NCI-H1105 treated with DMSO at 0.1 percent for 48 hours (cell line): ENCODE results near the gene AKAP8L.
A peak's percentile ranks its signal among the peaks of the same experiment; 100 is the strongest.
"Not testable (repeated sequence)": the region's sequence is repeated elsewhere in the genome, so short reads cannot be mapped to it uniquely, and the experiment has no call there.

Experiments
- DNase-seq: peaks from one replicate; lab custom pipeline; 2025; lab: John Stamatoyannopoulos, UW

Gene AKAP8L

DNA sequence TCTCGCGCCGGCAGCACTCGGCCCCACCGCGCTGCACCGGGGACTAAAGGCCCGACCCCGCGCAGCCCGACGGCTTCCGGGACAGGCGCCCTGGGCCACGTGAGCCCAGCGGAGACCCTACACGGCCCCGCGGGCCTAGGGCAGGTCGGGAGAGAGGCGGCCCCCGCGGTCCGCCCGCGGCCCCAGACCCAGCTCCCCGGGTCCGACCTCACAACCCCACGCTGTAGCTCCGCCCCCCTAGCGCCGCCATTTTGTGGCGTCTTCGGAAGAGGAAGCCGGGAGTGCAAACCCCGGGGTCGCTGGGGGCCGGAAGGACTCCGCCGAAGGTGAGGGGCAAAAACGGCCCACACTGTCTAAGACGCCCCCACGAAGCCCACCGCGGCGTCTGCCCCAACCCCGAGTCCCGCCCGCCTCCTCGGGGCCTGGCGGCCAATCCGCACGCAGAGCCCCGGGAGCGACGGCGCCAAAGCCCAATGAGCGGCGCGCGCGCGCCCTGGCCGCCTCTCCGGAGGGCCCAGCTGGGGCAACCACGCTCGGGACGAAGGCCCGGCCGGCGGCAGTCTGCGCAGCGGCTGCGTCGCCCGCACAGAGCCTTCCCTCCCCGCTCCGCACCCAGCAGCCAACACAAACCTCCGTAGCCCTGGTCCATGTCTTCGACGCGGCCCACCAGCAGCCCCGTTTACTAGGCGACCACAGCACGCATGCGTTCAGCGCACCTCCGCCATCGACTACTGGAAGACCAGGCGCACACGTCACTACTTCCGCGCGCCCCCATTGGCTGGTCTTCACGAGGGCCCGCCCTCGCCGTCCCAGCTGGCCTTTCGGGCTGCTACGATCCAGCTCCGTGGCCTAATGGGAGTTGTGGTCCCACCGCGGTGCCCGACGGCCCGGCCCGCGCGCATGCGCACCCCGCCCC is 39.4 kb downstream of the AKAP8L start, which contains the start of gene AKAP8:
Gene AKAP8 (minus strand): TSS at position 705 of the 916 bp plus-strand sequence. CDS start 56 bp downstream, at position 649.
- DNase-seq: peak; percentile 98

DNA sequence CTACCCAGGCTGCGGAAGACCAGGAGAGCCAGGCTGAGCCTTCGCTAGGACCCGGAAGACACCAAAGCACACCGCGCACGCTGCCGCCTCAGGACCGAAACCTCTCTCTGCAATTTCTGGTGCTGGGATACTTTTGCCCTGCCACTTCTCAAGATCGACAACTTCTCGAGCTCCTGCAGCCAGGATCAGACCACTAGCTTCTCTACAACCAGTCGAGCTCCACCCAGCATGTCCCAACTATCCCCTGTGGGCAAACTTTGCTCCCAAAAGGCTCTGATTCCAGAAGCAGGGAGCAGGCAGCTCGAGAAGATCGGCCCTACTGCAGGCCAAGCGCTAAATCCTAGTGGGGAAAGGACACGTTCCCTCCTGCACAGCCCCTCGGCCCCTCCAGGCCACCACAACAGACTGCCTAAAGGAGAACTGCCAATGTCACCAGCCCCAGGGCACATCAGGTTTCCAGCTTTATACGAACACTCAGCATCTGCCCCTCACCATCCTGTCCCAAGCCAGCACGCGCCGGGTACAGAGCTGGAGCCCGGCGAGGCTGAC is 40.2 kb downstream of the AKAP8L start:
- peak; percentile 10 for DNase-seq

DNA sequence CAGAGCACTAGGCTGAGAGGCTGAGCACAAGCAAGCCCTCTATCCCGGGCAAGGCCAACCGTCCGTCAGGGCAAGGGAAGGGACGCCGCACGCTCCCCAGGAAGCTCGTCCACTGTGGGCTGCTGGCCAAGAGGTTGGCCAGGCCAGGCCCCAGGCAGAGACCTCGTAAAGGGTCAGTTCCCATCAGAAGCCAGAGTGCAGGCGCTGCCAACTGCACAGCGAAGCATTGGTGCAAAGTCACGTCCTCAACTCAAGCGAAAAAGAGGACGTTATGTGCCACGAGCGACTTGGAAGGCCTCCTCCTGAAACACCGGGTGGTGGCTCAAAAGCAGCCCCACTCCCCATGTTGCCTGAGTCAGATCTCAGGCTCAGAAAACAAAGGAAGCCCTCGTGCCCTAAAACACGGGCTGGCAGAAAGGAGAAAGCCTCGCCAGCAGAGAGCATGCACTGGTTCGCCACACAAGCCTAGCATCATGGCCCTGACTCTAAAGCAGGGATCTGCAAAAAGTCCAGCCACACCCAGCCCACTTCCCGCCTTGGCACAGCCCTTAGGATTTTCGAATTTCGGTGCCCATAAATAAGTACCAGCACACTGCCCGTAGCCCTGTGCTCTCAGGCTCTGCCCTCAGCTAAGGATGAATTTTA is 43.9 kb downstream of the AKAP8L start:
- no peak for DNase-seq

DNA sequence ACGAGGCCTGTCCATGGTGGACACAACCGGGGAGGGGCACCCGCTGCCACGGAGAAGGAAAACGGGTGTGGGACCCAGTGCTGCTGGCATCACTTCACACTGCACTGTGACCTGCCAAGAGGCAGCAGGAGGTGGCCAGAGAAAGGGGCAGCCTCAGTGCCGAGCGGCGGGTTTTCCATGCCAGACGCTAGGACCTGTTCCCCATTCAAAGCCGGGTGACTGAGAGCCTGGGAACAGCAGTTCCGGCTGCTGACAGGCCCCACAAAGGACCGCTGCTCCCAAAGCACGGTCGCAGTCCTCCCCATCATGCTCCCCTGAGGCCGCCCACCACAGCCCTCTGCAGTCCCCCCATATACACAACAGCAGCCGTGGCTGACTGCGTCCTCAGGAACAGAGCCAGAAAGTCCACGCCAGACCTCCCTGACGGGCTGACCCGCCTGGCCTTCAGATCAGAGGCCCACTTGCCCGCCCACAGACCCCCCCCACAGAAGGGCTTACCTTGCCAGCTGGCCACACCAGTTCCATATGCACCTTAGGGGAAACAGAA is 44.6 kb downstream of the AKAP8L start:
- no peak for DNase-seq

DNA sequence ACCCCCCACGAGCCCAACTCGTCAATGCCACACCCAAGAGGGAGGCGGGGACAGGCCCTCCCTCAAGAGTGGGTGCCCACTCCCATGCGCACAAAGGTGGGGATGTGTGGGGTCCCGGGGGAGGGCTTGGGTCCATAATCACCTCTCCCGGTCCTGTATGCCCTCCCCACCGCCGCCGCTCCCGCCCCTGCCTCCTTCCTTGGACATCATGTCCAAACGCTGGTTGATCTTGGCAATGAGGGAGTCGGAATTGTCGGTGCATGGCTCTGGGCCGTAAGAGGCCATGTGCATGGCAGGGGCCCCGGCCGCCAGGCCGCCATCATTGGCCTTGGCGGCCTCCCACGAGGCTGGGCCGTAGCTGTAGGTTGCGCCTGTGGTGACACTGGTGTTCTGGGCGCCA is 45.1 kb downstream of the AKAP8L start:
- no peak for DNase-seq

DNA sequence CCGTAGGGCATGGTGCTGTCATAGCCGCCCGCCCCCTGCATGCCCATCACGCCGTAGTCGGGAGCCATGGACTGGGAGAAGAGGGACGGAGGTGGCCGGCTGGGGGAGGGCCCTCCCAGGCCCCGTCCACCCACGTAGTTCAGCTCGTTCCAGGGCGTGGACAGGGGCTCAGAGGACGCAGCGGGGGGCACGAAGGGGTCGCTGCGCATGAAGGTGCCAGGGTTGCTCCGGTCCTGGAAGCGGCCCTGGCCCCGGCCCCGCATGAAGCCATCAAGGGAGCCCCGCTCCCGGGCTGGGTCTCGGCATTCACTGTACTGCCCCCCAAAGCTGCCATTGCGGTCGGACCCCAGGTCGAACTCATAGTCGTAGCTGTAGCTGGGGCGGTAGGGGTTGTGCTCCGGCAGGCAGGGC is 45.9 kb downstream of the AKAP8L start:
- DNase-seq: no peak

DNA sequence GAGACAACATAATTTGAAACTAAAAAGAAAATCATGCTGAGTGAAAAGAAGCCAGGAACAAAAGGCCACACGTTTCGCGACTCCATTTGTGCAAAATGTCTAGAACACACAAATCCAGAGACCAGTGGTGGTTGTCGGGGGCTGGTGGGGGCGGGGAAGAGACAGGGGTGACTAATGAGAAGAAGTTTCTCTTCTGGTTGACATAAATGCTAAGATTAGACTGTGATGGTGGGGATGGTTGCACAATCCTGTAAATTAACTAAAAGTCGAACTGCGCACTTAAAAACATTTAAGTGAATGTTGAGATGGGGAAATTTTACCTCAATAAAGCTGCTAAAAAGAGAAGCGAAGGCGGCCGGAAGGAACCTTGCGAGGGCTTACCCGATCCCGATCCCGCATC is 46.3 kb downstream of the AKAP8L start:
- DNase-seq: no peak

DNA sequence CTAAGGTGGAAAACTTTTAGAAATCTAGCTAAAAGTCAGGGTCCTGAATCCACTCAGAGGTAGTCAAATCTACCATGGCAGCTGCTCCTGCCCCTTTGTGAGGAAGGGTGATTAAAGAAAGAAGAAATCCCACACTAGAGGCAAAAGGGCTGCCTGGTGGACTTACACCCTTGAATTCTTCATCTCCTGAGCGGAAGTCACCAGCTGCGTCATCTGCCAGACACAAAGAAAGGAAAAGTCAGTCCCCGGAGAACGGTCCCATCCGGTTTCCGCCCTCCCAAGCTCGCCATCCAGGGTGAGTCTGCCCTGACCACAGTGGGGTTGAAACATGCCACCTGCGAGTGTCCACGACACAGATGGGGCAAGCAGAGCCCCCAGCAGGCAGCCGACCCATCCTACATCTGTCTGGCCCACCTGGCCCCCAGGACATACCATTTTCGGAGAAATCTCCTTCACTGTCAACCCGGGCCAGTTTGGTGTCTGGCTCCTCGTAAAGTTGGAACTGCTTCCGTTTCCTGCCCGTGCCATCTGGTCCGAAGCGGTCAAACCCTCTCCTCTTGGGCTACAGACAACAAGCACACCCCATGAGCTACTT is 46.9 kb downstream of the AKAP8L start:
- no peak for DNase-seq

DNA sequence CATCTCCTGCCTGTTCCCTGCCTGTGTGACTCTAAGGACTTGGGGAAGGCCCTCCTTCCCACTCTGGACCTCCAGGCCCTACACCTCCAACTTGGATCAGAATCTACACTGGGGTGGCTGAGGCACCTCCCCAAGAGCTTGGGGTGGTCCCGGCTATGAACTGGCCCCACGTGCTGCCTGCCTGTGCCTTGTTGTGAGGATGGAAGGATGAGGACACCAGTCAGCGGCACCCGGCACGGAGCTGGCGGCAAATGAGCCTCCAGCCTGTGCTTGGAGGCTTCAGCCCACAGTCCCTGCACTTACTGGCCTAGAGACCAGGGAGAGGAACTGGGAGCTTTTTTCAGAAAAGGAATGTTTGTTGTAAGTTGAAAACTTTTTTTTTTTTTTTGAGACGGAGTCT is 47.7 kb downstream of the AKAP8L start:
- DNase-seq: no peak

DNA sequence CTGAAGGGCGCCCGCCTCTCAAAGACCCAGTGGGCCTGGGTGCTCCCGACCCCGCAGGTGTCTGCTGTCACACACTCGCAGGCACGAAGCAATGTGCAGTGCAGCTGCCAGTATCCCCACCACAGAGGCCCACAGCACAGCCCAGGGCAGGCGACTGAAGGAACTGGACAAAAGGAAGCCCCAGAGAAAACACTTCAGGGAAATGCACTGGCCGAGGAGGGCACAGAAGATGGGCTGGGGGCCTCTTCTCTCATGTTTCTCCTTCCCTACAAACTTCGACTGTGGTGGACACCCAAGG is 49.2 kb downstream of the AKAP8L start:
- DNase-seq: no peak

DNA sequence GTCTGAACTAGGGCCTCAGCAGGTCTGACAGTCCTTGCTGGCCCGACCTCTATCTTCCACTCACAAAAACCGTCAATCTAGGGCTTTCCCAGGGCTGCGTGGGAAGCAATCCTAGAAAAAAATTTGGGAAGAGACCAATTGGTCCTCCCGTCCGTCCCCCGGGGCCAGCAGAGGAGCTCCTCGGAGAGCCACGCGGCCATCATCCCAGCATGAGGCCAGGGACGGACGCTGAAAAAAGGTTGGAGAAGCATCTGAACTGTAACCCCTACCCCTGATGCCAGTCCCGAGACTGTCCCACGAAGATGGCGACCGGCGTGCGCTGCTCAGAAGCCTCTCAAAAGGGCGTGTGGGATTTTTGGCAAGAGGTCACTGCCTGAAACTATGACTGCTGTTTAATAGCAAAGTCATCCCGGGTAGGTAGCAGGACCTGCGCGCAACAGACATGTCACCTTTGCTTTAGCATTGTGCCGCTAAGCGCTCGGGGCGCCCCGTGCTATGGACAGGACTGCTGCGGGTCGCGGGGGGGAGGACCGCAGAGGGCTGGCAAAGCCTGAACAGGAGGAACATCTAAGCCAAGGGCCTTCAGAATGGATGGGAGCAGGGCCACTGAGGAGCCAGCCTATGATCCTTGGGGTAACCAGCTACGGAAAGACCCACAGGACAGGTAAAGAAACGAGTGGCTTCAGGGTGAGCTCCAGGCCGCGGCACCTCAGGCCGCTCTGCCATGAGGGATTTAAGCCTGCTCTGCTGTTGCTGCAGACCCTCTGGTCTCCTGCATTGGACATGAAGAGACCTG is 49.8 kb downstream of the AKAP8L start:
- DNase-seq: no peak

DNA sequence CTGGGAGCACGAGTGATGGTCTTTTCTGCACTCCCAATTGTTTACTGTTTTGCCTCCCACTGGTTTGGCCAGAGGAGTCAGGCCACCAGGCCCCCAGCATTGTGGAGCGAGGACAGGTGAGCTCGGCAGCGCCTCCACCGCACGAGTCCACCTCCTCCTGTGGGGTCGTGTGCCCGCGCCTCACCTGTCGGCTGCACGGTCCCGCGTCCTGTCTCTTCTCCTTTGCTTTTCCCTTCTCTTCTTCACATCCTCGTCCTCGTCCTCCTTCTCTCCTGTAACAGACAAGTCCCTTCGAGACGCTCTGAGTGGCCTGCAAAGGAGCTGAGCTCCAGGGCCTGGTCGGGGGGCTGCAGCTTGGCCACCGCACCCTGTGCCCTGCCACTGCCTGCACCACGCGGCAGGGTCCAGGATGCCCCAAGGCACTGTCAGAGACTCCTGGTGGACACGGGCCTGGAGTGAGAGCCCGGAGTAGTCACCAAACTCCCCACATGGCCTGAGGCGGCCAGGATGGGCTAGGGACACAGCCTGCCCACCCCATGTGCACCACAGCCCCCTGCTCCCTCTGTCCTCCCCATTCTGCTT is 50.6 kb downstream of the AKAP8L start:
- no peak for DNase-seq

DNA sequence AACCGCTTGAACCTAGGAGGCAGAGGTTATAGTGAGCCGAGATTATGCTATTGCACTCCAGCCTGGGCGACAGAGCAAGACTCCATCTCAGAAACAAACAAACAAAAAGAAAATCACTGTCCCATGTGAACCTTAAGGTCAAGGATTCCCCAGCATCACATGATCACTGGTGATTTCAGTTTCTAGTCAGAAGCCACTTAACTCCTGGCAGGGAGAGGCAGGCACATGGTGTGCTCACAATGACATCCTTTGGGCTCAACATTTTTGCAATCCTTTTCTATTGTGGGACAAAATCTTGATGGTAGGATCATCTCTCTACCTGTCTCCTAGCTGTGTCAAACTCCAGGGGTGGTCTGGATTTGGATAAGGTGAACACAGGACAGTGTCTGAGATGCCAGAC is 51.3 kb downstream of the AKAP8L start:
- DNase-seq: no peak

DNA sequence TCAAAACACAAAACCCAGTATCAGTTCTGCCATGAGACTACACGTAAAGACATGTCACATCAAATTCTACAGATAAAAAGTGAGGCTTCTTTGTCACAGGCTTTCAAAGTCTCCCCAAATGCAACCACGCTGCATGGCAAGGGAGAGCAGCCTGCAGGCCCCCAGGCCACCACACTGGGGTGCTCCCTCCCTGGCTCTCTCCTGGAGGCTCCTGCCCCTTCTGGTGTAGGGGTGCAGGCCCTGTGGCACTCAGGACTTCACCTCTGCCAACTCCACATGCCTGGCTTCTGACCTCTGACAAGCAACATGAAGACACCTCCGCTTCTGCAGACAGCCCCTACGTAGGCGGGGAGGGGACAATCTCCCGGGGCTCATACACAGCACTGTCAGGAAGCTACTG is 53.5 kb downstream of the AKAP8L start:
- DNase-seq: no peak

DNA sequence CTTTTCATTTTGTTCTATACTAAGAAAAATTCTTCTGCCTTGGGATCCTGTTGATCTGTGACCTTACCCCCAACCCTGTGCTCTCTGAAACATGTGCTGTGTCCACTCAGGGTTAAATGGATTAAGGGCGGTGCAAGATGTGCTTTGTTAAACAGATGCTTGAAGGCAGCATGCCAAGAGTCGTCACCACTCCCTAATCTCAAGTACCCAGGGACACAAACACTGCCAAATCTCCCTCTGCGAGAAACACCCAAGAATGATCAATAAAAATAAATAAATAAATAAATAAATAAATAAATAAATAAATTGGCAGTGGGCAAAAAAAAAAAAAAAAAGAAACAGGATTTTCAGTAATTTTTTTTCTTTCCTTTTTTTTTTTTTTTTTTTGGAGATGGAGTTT is 55.0 kb downstream of the AKAP8L start:
- DNase-seq: not testable (repeated sequence)

DNA sequence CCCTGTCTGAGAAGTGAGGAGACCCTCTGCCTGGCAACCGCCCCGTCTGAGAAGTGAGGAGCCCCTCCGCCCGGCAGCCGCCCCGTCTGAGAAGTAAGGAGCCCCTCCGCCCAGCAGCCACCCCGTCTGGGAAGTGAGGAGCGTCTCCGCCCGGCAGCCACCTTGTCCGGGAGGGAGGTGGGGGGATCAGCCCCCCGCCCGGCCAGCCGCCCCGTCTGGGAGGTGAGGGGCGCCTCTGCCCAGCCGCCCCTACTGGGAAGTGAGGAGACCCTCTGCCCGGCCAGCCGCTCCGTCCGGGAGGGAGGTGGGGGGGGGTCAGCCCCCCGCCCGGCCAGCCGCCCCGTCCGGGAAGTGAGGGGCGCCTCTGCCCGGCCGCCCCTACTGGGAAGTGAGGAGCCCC is 55.7 kb downstream of the AKAP8L start:
- not testable (repeated sequence) for DNase-seq

DNA sequence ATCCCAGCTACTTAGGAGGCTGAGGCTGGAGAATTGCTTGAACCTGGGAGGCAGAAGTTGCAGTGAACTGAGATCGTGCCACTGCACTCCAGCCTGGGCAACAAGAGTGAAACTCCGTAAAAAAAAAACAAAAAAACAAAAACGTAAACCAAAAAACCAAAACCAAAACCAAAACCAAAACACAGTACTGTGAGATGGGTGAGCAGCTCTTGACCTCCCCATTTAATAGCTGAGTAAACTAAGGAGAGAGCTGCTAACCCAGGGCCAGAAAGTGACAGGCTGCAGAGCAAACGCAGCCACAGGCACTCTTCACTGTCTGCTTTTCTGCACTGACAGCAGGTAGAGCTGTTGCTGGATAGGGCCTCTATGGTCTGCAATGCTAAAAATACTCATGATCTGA is 58.8 kb downstream of the AKAP8L start:
- DNase-seq: not testable (repeated sequence)

DNA sequence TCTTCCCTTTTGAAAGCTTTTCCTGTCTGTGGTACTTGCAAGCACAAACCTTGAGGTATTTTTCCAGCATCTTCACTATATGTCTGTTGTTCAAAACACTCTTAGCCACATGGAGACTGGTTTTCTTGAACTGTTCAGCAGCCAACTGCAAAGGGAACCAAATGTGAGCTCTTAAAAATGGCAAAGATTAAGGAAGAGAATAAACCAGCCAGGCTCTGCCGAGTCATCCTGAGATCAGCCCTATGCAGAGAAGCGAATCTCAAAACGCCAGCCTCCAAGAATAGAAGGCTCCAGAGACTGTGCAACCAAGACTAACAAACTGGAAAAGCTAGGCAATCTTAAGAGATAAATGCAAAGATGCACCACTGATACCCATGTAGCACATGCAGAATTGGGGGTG is 59.9 kb downstream of the AKAP8L start:
- no peak for DNase-seq

DNA sequence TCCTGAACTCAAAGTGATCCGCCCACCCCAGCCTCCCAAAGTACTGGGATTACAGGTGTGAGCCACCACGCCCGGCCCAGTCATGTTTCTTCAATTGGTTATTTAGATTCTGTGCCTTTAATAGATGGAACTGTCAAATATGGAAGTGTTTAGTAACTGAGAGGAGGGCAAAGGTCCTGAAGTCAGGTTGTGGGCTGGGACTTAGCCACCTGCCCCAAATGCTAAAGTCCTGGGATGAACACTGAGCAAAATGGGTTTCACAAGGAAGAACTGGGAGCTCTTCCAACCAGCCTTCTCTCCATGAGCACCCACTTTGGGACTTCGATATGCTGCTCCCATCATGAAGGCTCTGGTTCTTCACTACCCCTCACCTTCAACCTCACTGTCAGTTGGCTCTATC is 60.9 kb downstream of the AKAP8L start:
- DNase-seq: no peak

DNA sequence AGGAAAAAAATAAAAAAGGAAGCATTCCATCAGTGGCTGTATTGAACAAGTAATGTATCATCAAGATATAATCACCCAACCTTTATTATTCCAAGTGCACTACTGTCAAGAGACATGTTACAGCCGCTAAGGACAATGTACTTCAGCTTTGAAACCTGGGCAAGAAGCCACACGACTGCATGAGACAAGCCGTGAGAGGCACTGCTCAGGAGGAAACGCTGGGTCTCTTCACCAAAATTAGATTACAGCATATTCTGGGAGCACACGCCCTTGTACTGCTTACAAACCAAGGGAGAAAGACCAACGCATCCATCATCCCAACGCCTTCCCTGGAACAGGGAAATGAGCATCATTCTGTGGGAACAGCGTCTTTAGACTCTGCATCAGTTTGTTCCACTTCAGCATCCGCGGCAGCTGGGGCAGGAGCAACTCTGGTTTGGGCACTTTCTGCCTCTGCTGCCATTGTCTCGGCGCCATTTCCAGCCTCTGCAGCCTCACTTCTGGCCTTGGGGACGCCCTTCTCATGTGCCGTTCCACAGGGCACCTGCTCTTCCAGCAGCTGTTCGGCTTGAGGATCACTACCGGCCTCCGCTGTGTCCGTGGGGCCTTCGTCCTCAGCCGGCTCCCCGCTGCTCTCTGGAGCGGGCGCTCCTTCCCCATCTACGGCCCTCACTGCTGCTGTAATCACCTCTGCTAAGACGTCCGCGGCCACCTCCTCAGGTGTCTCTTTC is 64.1 kb downstream of the AKAP8L start:
- no peak for DNase-seq

DNA sequence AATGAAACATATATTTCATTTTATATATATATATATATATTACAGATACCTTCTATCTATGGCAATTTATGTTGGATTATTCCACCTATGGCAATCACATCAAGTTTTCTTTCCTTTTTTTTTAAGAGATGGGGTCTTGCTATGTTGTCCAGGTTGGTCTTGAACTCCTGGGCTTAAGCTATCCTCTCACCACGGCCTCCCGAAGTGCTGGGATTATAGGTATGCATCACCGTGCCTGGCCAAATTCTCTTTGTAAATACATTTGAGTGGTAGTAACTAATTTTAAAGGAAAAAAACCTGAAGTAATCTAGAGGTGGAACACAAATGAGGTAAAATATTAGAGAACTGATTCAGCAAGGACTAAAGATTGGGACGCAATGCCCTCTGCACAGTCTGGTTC is 64.9 kb downstream of the AKAP8L start:
- no peak for DNase-seq
